C4-2B (cell line): ENCODE measurements around the gene PLXDC2.

Experiments used
- CTCF ChIP-seq: fragments of 450-650 bp; conservative IDR thresholded peaks from 2 replicates; pipeline ENCODE4 v1.5.1; 2017; ENCODE audit warnings: mild to moderate bottlenecking
- ZFX ChIP-seq: fragments of 450-650 bp; IDR thresholded peaks from 2 replicates; pipeline ENCODE4 v1.6.1; 2017

GRCh38 chr10:19915125-19915524 lies 98.9 kb downstream of the PLXDC2 start:
- no peak for TF ChIP-seq CTCF
- TF ChIP-seq ZFX, result no peak
